PFSK-1 (cell line): Measurements from ENCODE around the gene CD28.

Source experiments
- POLR2AphosphoS5 ChIP-seq: IDR thresholded peaks from 2 replicates; pipeline ENCODE4 v1.6.1; 2012; ENCODE audit warnings: low read depth, mild to moderate bottlenecking, control low read depth, low read length, moderate library complexity
- TF ChIP-seq, protein P1 (sequence below), 2 experiments: IDR thresholded peaks; 2 replicates each; pipeline versions ENCODE4 v1.6.1 to v1.8.0; 2011 to 2012; ENCODE audit warnings: low read depth in 2 of 2, low read length in 2 of 2, control low read depth in 1 of 2, inconsistent platforms in 1 of 2, mild to moderate bottlenecking in 1 of 2, moderate library complexity in 1 of 2; ENCODE audit not compliant: insufficient read depth in 1 of 2

DNA sequence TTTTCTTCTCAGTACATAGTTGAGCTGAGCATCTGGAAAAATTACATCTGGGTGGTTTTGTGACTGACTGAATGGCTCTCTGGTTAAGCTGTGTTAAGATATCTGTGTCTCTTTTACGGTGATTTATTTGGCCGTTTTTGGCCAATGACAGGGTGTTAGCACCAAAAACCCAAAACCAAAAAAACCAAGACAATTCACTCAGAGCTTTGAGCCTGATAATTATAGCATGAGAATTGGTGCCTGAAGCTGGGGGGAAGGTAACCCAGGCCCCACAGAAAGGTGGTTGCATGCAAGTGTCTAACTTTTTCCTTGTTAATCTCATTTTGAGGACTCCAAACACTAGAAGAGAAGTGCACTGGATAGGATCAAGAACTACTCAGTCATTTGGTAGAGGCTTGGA, 4.5 kb downstream of the CD28 start:
- TF ChIP-seq POLR2AphosphoS5 = no peak
- TF ChIP-seq, protein P1, sequence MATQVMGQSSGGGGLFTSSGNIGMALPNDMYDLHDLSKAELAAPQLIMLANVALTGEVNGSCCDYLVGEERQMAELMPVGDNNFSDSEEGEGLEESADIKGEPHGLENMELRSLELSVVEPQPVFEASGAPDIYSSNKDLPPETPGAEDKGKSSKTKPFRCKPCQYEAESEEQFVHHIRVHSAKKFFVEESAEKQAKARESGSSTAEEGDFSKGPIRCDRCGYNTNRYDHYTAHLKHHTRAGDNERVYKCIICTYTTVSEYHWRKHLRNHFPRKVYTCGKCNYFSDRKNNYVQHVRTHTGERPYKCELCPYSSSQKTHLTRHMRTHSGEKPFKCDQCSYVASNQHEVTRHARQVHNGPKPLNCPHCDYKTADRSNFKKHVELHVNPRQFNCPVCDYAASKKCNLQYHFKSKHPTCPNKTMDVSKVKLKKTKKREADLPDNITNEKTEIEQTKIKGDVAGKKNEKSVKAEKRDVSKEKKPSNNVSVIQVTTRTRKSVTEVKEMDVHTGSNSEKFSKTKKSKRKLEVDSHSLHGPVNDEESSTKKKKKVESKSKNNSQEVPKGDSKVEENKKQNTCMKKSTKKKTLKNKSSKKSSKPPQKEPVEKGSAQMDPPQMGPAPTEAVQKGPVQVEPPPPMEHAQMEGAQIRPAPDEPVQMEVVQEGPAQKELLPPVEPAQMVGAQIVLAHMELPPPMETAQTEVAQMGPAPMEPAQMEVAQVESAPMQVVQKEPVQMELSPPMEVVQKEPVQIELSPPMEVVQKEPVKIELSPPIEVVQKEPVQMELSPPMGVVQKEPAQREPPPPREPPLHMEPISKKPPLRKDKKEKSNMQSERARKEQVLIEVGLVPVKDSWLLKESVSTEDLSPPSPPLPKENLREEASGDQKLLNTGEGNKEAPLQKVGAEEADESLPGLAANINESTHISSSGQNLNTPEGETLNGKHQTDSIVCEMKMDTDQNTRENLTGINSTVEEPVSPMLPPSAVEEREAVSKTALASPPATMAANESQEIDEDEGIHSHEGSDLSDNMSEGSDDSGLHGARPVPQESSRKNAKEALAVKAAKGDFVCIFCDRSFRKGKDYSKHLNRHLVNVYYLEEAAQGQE (IDR thresholded peaks at IDR 0.05; ENCODE audit: insufficient read depth in 1 of 2, low read depth in 2 of 2, low read length in 2 of 2) = no peak
